Panc1 (cell line): ENCODE results near the gene ARHGDIA. TPM values are rescaled to one million over a fixed set of nuclear protein-coding genes. Genes with fewer than 3 reads are reported as not detected.

Experiments
- ATAC-seq: fragments of 200-7000 bp; cut with Tn5 transposase; 2 replicates; pipeline ENCODE4 v1.9.1; 2020; ENCODE audit warnings: mild to moderate bottlenecking, moderate library complexity
- BruUV-seq: library from RNA; stranded (reverse); fragments of 400-500 nt; replicated peaks from 2 replicates; lab custom pipeline; 2021; lab: Mats Ljungman, UMichigan
- CTCF ChIA-PET: fragments of 300-600 bp; sonication (Branson Sonifier 250); formaldehyde crosslinking; loops from one replicate; lab custom pipeline; 2022; ENCODE audit warnings: antibody characterized with exemption; lab: Charles Lee
- POLR2A ChIA-PET: fragments of 300-600 bp; sonication (Branson Sonifier 250); formaldehyde crosslinking; loops from one replicate; lab custom pipeline; 2022; ENCODE audit warnings: antibody characterized with exemption; lab: Charles Lee
- DNase-seq: peaks from one replicate; pipeline ENCODE4 v3.0.0-alpha.2; 2010; ENCODE audit warnings: low read depth, low spot score
- H3K27ac ChIP-seq: 2 replicates; pipeline ENCODE4 v1.5.1; 2011; ENCODE audit warnings: mild to moderate bottlenecking, low read length, inconsistent platforms
- H3K27me3 ChIP-seq: fragments of 200-500 bp; sonication (Bioruptor generic); 2 replicates; pipeline ENCODE4 v1.6.0; 2014; ENCODE audit warnings: low read length, inconsistent platforms; ENCODE audit not compliant: control insufficient read depth, insufficient read depth
- H3K36me3 ChIP-seq: fragments of 200-500 bp; sonication (Bioruptor generic); 2 replicates; pipeline ENCODE4 v1.5.1; 2014; ENCODE audit warnings: inconsistent platforms, mild to moderate bottlenecking, low read length, moderate library complexity; ENCODE audit not compliant: control insufficient read depth, insufficient read depth
- H3K4me1 ChIP-seq: 2 replicates; pipeline ENCODE4 v1.5.1; 2011; ENCODE audit warnings: inconsistent platforms, mild to moderate bottlenecking, low read length, moderate library complexity; ENCODE audit not compliant: control insufficient read depth, insufficient read depth
- H3K4me3 ChIP-seq, 2 experiments: 2 replicates each; pipeline ENCODE4 v1.5.1; 2011 to 2012; ENCODE audit warnings: low read depth in 2 of 2, low read length in 2 of 2, mild to moderate bottlenecking in 2 of 2, inconsistent platforms in 1 of 2, moderate library complexity in 1 of 2
- H3K9me3 ChIP-seq: fragments of 200-500 bp; sonication (Bioruptor generic); 2 replicates; pipeline ENCODE4 v1.5.1; 2014; ENCODE audit warnings: low read depth, mild to moderate bottlenecking, inconsistent platforms, low read length, moderate library complexity; ENCODE audit not compliant: control insufficient read depth, insufficient read depth
- CTCF ChIP-seq: fragments of 450-650 bp; IDR thresholded peaks from 2 replicates; pipeline ENCODE4 v1.5.1; 2017; ENCODE audit warnings: mild to moderate bottlenecking
- POLR2AphosphoS5 ChIP-seq: IDR thresholded peaks from 2 replicates; pipeline ENCODE4 v1.6.1; 2012; ENCODE audit warnings: mild to moderate bottlenecking, low read depth, low read length, moderate library complexity
- SIN3A ChIP-seq: IDR thresholded peaks from 2 replicates; pipeline ENCODE4 v1.6.1; 2012; ENCODE audit warnings: low read depth, mild to moderate bottlenecking, low read length, moderate library complexity, borderline replicate concordance; ENCODE audit not compliant: insufficient read depth
- TCF7L2 ChIP-seq: IDR thresholded peaks from 2 replicates; pipeline ENCODE4 v1.6.1; 2011; ENCODE audit warnings: mild to moderate bottlenecking, low read depth, low read length, inconsistent platforms
- in situ Hi-C: cut with HindIII; loops from 2 replicates; pipeline ENCODE4 v1.10.0; 2016; ENCODE audit warnings: low sequenced_read_pairs, low pct_unique_long_range_greater_than_20kb
- intact Hi-C: fragments of 100-400 bp; cut with micrococcal nuclease; formaldehyde crosslinking; loops from one replicate; pipeline ENCODE4 v1.10.0; 2022; ENCODE audit not compliant: unreplicated experiment
- total RNA-seq: library from RNA; stranded (reverse); gene quantifications from one replicate; pipeline ENCODE4 v1.2.1, GENCODE V29; 2021; ENCODE audit not compliant: unreplicated experiment
- TF ChIP-seq, protein P1 (sequence below), 2 experiments: IDR thresholded peaks; 2 replicates each; pipeline ENCODE4 v1.6.1; 2011 to 2012; ENCODE audit warnings: low read depth in 2 of 2, control low read depth in 1 of 2, low read length in 1 of 2, mild to moderate bottlenecking in 1 of 2, moderate library complexity in 1 of 2; ENCODE audit not compliant: insufficient read depth in 1 of 2

The ARHGDIA gene
- total RNA-seq, 1 experiment from 2014 or later = 420 TPM

DNA sequence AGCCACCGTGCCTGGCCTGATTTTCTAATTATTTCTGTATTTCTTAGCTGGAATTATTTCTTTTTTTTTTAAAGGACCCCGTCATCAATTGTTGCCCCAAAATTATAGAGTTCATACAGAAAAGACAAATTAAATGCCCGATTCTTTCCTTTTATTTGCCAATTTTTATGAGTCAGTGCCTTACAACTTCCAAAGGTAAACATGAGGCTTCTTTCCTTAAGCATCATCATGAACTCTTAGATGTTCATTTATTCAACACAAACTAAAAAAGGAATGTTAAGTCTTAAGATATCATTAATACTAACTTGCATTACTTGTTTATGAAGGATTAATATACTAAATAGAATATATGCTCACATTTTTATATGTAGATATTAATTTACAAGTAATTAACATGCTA is 7.2 kb upstream of the ARHGDIA start:
- Histone ChIP-seq H3K4me1 (no peaks in the 10 kb centered on the region), H3K9me3 (no peaks in the 10 kb centered on the region), H3K36me3 (peaks cover 9% of the 10 kb centered on the region), H3K27ac (no peak overlapping the region), H3K4me3 (no peak overlapping the region), H3K27me3 (no peaks in the 10 kb centered on the region)
- TF ChIP-seq POLR2AphosphoS5 (no peak), SIN3A (no peak), TCF7L2 (no peak), CTCF (no peak)
- TF ChIP-seq, protein P1, sequence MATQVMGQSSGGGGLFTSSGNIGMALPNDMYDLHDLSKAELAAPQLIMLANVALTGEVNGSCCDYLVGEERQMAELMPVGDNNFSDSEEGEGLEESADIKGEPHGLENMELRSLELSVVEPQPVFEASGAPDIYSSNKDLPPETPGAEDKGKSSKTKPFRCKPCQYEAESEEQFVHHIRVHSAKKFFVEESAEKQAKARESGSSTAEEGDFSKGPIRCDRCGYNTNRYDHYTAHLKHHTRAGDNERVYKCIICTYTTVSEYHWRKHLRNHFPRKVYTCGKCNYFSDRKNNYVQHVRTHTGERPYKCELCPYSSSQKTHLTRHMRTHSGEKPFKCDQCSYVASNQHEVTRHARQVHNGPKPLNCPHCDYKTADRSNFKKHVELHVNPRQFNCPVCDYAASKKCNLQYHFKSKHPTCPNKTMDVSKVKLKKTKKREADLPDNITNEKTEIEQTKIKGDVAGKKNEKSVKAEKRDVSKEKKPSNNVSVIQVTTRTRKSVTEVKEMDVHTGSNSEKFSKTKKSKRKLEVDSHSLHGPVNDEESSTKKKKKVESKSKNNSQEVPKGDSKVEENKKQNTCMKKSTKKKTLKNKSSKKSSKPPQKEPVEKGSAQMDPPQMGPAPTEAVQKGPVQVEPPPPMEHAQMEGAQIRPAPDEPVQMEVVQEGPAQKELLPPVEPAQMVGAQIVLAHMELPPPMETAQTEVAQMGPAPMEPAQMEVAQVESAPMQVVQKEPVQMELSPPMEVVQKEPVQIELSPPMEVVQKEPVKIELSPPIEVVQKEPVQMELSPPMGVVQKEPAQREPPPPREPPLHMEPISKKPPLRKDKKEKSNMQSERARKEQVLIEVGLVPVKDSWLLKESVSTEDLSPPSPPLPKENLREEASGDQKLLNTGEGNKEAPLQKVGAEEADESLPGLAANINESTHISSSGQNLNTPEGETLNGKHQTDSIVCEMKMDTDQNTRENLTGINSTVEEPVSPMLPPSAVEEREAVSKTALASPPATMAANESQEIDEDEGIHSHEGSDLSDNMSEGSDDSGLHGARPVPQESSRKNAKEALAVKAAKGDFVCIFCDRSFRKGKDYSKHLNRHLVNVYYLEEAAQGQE (IDR thresholded peaks at IDR 0.05; ENCODE audit: insufficient read depth in 1 of 2, low read depth in 2 of 2, low read length in 1 of 2) = no peak
- no TSS peak for BruUV-seq
- in situ Hi-C loops = no loop called here
- CTCF ChIA-PET = no interaction called here
- no peak for DNase-seq
- intact Hi-C loops = no loop called here
- ATAC-seq = no peak
- POLR2A ChIA-PET = no interaction called here

DNA sequence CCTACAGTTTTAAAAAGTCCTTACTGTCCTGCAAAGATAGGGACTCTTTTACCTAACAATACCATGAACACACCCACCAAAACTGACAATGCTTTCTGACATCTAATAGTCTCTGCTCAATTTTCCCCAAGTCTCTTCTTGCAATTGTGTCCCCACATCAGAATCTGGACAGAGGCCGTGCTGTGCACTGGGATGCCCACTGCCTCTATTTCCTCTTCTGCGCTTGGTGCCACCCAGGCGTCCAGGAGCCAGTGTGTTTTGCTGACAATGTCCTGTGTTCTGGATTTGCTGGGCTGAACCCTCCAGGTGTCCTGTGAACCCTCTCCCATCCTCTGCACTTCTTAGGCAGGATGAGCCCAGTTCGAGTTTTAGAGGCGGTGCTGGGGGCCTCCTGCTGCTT is 6.4 kb upstream of the ARHGDIA start:
- POLR2A ChIA-PET = no interaction called here
- no peak for DNase-seq
- Histone ChIP-seq H3K27ac (no peak overlapping the region), H3K9me3 (no peaks in the 10 kb centered on the region), H3K4me1 (0 out of 2 replicates have a peak, but pooled peaks cover 3% of the 10 kb centered on the region), H3K36me3 (peaks cover 9% of the 10 kb centered on the region), H3K27me3 (no peaks in the 10 kb centered on the region), H3K4me3 (no peak overlapping the region)
- TF ChIP-seq POLR2AphosphoS5 (no peak), SIN3A (no peak), TCF7L2 (no peak), CTCF (no peak)
- TF ChIP-seq, protein P1 (IDR thresholded peaks at IDR 0.05; ENCODE audit: insufficient read depth in 1 of 2, low read depth in 2 of 2, low read length in 1 of 2) = no peak
- CTCF ChIA-PET = no interaction called here
- in situ Hi-C loops (no loop called here), intact Hi-C loops (no loop called here)
- no peak for ATAC-seq
- BruUV-seq = no TSS peak
